B cell (primary cell): ENCODE measurements around the gene AQP6. TPM values are rescaled to one million over a fixed set of nuclear protein-coding genes. Genes with fewer than 3 reads are reported as not detected.

Experiments
- ATAC-seq: fragments of 200-7000 bp; cut with Tn5 transposase; one replicate; pipeline ENCODE4 v1.10.0; 2021; ENCODE audit warnings: low read depth, mild to moderate bottlenecking, moderate number of reproducible peaks, moderate library complexity
- CTCF ChIA-PET: fragments of 350-600 bp; sonication (Branson Sonifier 250); formaldehyde crosslinking; loops from one replicate; lab custom pipeline; 2021; ENCODE audit warnings: antibody characterized with exemption, inconsistent platforms; lab: Charles Lee
- POLR2A ChIA-PET: fragments of 350-600 bp; sonication (Branson Sonifier 250); formaldehyde crosslinking; loops from one replicate; lab custom pipeline; 2021; ENCODE audit warnings: antibody characterized with exemption; lab: Charles Lee
- DNase-seq: peaks from one replicate; pipeline ENCODE4 v3.0.0; 2013
- H2AFZ ChIP-seq: 2 replicates; pipeline ENCODE4 v1.6.1; 2012; ENCODE audit warnings: mild to moderate bottlenecking, low read depth, low read length; ENCODE audit not compliant: insufficient read depth, poor library complexity, severe bottlenecking
- H3K27ac ChIP-seq, 2 donors: 1 replicate in 1 of 2; 2 replicates in 1 of 2; pipeline ENCODE4 v1.5.1; 2012 to 2013; ENCODE audit warnings: low read length in 2 of 2, mild to moderate bottlenecking in 2 of 2, moderate library complexity in 1 of 2
- H3K27me3 ChIP-seq, 4 experiments: fragments of 200-600 bp in 1 of 4; sonication (generic) in 1 of 4; replicated peaks in 1 of 4; 1 replicate in 2 of 4; 2 replicates in 2 of 4; pipeline versions ENCODE4 v1.6.1 to v1.7.0; 2013 to 2016; ENCODE audit warnings: low read length in 3 of 4, mild to moderate bottlenecking in 2 of 4, mixed read lengths in 1 of 4, moderate library complexity in 1 of 4; ENCODE audit not compliant: insufficient read depth in 4 of 4, control insufficient read depth in 3 of 4; ENCODE audit errors: control extremely low read depth in 1 of 4
- H3K36me3 ChIP-seq, 2 experiments: replicated peaks in 1 of 2; 1 replicate in 1 of 2; 2 replicates in 1 of 2; pipeline versions ENCODE4 v1.6.1 to v1.7.1; 2013; ENCODE audit warnings: low read length in 1 of 2; ENCODE audit not compliant: insufficient read depth in 2 of 2, control insufficient read depth in 1 of 2; ENCODE audit errors: control extremely low read depth in 1 of 2, extremely low read depth in 1 of 2
- H3K4me1 ChIP-seq, 2 donors: fragments of 200-600 bp in 1 of 2; sonication (generic) in 1 of 2; 1 replicate in 1 of 2; 2 replicates in 1 of 2; pipeline versions ENCODE4 v1.5.1 to v1.6.1; 2013 to 2017; ENCODE audit warnings: low read length in 2 of 2; ENCODE audit not compliant: control insufficient read depth in 2 of 2, insufficient read depth in 2 of 2
- H3K4me2 ChIP-seq: replicated peaks from 2 replicates; pipeline ENCODE3; 2012; ENCODE audit warnings: mild to moderate bottlenecking, low read depth, low read length; ENCODE audit not compliant: poor library complexity, severe bottlenecking
- H3K4me3 ChIP-seq, 5 experiments: fragments of 200-600 bp in 1 of 5; sonication (generic) in 1 of 5; 1 replicate in 3 of 5; 2 replicates in 2 of 5; pipeline versions ENCODE4 v1.5.1 to v1.7.0; 2011 to 2016; ENCODE audit warnings: low read length in 4 of 5, mild to moderate bottlenecking in 4 of 5, low read depth in 2 of 5, control low read depth in 1 of 5, moderate library complexity in 1 of 5; ENCODE audit not compliant: insufficient read depth in 1 of 5; ENCODE audit errors: control extremely low read depth in 1 of 5, extremely low read depth in 1 of 5
- H3K79me2 ChIP-seq: fragments of 200-600 bp; sonication (generic); one replicate; pipeline ENCODE4 v1.6.0; 2016; ENCODE audit warnings: low read length; ENCODE audit not compliant: control insufficient read depth, insufficient read depth
- H3K9ac ChIP-seq: fragments of 200-600 bp; sonication (generic); 2 replicates; pipeline ENCODE4 v1.6.1; 2017; ENCODE audit warnings: mild to moderate bottlenecking, low read length, moderate library complexity
- H3K9me3 ChIP-seq, 3 donors: one replicate each; pipeline versions ENCODE4 v1.6.1 to v1.7.1; 2013; ENCODE audit warnings: low read length in 2 of 3; ENCODE audit not compliant: control insufficient read depth in 2 of 3, insufficient read depth in 1 of 3; ENCODE audit errors: control extremely low read depth in 1 of 3
- H4K20me1 ChIP-seq: 2 replicates; pipeline ENCODE4 v1.6.0; 2012; ENCODE audit warnings: mild to moderate bottlenecking, low read length; ENCODE audit not compliant: insufficient read depth, control insufficient read depth, poor library complexity, severe bottlenecking
- H3K27ac Mint-ChIP-seq: one replicate; pipeline ENCODE4 v1.8.0; 2021; ENCODE audit warnings: mixed read lengths
- H3K27me3 Mint-ChIP-seq: one replicate; pipeline ENCODE4 v1.8.0; 2021; ENCODE audit warnings: mixed read lengths
- H3K4me1 Mint-ChIP-seq: one replicate; pipeline ENCODE4 v1.8.0; 2021; ENCODE audit warnings: mixed read lengths
- H3K4me3 Mint-ChIP-seq: one replicate; pipeline ENCODE4 v1.8.0; 2021; ENCODE audit warnings: mixed read lengths
- H3K9me3 Mint-ChIP-seq: one replicate; pipeline ENCODE4 v1.8.0; 2022; ENCODE audit warnings: mixed read lengths; ENCODE audit not compliant: insufficient read depth
- EZH2 ChIP-seq: IDR thresholded peaks from 2 replicates; pipeline ENCODE4 v1.6.1; 2012; ENCODE audit warnings: borderline replicate concordance, low read depth, mild to moderate bottlenecking, moderate library complexity, low read length; ENCODE audit not compliant: insufficient read depth, poor library complexity, severe bottlenecking
- WGBS: methylation state at CpG from one replicate; pipeline ENCODE4 v1.1.5; 2013; ENCODE audit warnings: missing lambda C conversion rate; ENCODE audit not compliant: insufficient coverage; 5-methylcytosine and 5-hydroxymethylcytosine counted together
- intact Hi-C: fragments of 100-400 bp; cut with micrococcal nuclease; formaldehyde crosslinking; loops from one replicate; pipeline ENCODE4 v1.10.0; 2022
- polyA plus RNA-seq: library from polyadenylated mRNA; depleted of rRNA; stranded (reverse); fragments of >200 nt; gene quantifications from 2 replicates; pipeline ENCODE4 v1.2.3, GENCODE V29; 2012
- total RNA-seq, 2 donors: library from RNA; stranded (reverse); fragments of 120-200 nt in 1 of 2; gene quantifications; 1 replicate in 1 of 2; 2 replicates in 1 of 2; pipeline versions ENCODE4 v1.2.3 to v1.2.4, GENCODE V29; 2013 to 2022
- TF ChIP-seq, protein P1 (sequence below): fragments of 200-600 bp; IDR thresholded peaks from one replicate; pipeline ENCODE4 v1.8.0; 2022; ENCODE audit warnings: antibody characterized with exemption, mild to moderate bottlenecking

Gene AQP6
- total and polyA plus RNA-seq, 2 donors (not counting 1 experiment from before 2014, with no cell fraction given): not detected

DNA sequence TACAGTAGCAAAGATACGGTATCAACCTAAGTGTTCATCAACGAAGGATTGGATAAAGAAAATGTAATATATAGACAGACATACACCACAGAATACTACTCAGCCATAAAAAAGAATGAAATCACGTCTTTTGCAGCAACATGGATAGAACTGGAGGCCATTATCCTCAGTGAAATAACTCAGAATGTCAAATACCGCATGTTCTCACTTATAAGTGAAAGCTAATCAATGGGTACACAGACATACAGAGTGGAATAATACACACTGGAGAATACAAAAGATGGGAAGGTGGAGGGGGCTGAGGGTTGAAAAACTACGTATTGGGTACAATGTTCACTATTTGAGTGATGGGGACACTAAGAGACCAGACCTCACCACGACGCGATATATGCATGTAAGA lies 51.5 kb downstream of the AQP6 start:
- Histone ChIP-seq H3K4me2 (peak overlapping the region; percentile 84), H3K27ac (no peak overlapping the region), H4K20me1 (no peaks in the 10 kb centered on the region), H3K9me3 (no peaks in the 10 kb centered on the region), H2AFZ (no peak overlapping the region), H3K4me1 (peaks cover 8 to 10% of the 10 kb centered on the region in 2 donors), H3K4me3 (no peak overlapping the region), H3K27me3 (no peaks in the 10 kb centered on the region), H3K9ac (no peak overlapping the region), H3K79me2 (peaks cover 52% of the 10 kb centered on the region), H3K36me3 (no peaks in the 10 kb centered on the region)
- TF ChIP-seq, protein P1, sequence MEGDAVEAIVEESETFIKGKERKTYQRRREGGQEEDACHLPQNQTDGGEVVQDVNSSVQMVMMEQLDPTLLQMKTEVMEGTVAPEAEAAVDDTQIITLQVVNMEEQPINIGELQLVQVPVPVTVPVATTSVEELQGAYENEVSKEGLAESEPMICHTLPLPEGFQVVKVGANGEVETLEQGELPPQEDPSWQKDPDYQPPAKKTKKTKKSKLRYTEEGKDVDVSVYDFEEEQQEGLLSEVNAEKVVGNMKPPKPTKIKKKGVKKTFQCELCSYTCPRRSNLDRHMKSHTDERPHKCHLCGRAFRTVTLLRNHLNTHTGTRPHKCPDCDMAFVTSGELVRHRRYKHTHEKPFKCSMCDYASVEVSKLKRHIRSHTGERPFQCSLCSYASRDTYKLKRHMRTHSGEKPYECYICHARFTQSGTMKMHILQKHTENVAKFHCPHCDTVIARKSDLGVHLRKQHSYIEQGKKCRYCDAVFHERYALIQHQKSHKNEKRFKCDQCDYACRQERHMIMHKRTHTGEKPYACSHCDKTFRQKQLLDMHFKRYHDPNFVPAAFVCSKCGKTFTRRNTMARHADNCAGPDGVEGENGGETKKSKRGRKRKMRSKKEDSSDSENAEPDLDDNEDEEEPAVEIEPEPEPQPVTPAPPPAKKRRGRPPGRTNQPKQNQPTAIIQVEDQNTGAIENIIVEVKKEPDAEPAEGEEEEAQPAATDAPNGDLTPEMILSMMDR: no peak
- TF ChIP-seq EZH2: no peak
- Mint-ChIP-seq H3K4me1 (peaks cover 17% of the 10 kb centered on the region), H3K27me3 (no peaks in the 10 kb centered on the region), H3K9me3 (no peaks in the 10 kb centered on the region), H3K27ac (no peak overlapping the region), H3K4me3 (peak overlapping the region; percentile 94)
- ATAC-seq (no peak), DNase-seq (no peak)
- ChIA-PET POLR2A (interaction anchor here (0.6 kb wide), 1 partner anchor 25 kb away, joined by 3 read pairs; no protein-coding TSS in a partner anchor), CTCF (interaction anchor here (2.5 kb wide), 1 partner anchor 15 kb away, joined by 17 read pairs; no protein-coding TSS in a partner anchor)
- intact Hi-C loops: no loop called here
- no CpG with 5 or more reads among the region's 8 CpGs for WGBS

DNA sequence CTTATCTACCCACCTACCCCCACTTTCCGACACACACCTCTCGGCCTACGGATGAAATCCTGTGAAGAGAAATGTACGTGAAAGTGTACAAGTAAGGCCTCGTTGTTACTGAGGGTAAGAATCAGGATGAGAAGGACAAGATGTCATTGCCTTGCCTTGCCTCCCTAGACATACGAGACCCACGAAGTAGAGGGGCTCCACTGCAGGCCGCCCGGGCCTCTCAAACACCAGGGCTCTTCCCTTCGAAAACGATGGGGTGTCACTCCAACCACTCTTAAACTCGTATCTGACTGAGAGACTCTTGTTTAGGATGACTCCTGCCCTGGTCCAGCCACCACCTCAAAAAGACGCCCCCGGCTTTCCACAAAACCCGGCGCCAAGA lies 52.0 kb downstream of the AQP6 start:
- Histone ChIP-seq H3K27me3 (no peaks in the 10 kb centered on the region), H2AFZ (peak overlapping the region; percentile 85), H3K4me1 (peaks cover 8 to 10% of the 10 kb centered on the region in 2 donors), H3K4me3 (peak overlapping the region; percentile 19 to 75 (median 65)), H3K27ac (peak overlapping the region; percentile 22 to 63), H3K79me2 (peaks cover 50% of the 10 kb centered on the region), H3K36me3 (no peaks in the 10 kb centered on the region), H3K9me3 (no peaks in the 10 kb centered on the region), H3K4me2 (peak overlapping the region; percentile 84), H3K9ac (peak overlapping the region; percentile 70), H4K20me1 (no peaks in the 10 kb centered on the region)
- Mint-ChIP-seq H3K27ac (peak overlapping the region; percentile 85), H3K4me1 (peaks cover 17% of the 10 kb centered on the region), H3K9me3 (no peaks in the 10 kb centered on the region), H3K4me3 (peak overlapping the region; percentile 94), H3K27me3 (no peaks in the 10 kb centered on the region)
- DNase-seq (no peak), ATAC-seq (no peak)
- TF ChIP-seq, protein P1: no peak
- TF ChIP-seq EZH2: no peak
- CTCF ChIA-PET: interaction anchor here (0.7 to 2.5 kb wide), 5 partner anchors 14 to 282 kb away, joined by 3 to 17 read pairs (median 4); partner anchors contain the start of gene COX14
- intact Hi-C loops: loop anchor here (1.0 kb wide), 4 partner anchors 61 to 259 kb away; partner anchors contain the start of genes BCDIN3D, LIMA1 and SMARCD1
- POLR2A ChIA-PET: interaction anchor here (0.6 to 1.4 kb wide), 4 partner anchors 24 to 87 kb away, joined by 3 to 7 read pairs (median 6); partner anchors contain the start of genes COX14 and SMARCD1
- WGBS: 2% methylated on average over 14 of the region's 16 CpGs
